Gastrocnemius medialis (tissue), 4 donors: Measurements from ENCODE around the gene CFAP46.

Experiments
- CTCF ChIP-seq, 5 experiments: fragments of 450-650 bp in 3 of 5; fragments of 200-600 bp in 2 of 5; sonication (generic) in 2 of 5; IDR thresholded peaks in 4 of 5; conservative IDR thresholded peaks in 1 of 5; 1 replicate in 4 of 5; 2 replicates in 1 of 5; pipeline ENCODE4 v1.5.1; 2016 to 2019; ENCODE audit warnings: antibody characterized with exemption in 5 of 5, mild to moderate bottlenecking in 3 of 5, moderate library complexity in 3 of 5
- POLR2A ChIP-seq, 2 donors: fragments of 450-650 bp; IDR thresholded peaks; one replicate each; pipeline ENCODE4 v1.6.1; 2017; ENCODE audit warnings: antibody characterized with exemption in 2 of 2, mild to moderate bottlenecking in 2 of 2, moderate library complexity in 2 of 2

GRCh38 chr10:132912225-132912712, 30.1 kb downstream of the CFAP46 start:
- TF ChIP-seq CTCF (IDR thresholded peaks at IDR 0.05 in 4 of 5, conservative IDR thresholded peaks at IDR 0.05 in 1 of 5) = no peak
- no peak for TF ChIP-seq POLR2A (IDR thresholded peaks at IDR 0.05)
